HG02642 (cell line): Measurements from ENCODE around the gene TTN.

ENCODE experiments used
- ATAC-seq: cut with Tn5 transposase; IDR thresholded peaks from one replicate; pipeline ENCODE4 v1.9.1; 2021; ENCODE audit warnings: mild to moderate bottlenecking; ENCODE audit not compliant: unreplicated experiment, poor library complexity

Gene TTN

GRCh38 chr2:178807227-178808008 lies at the start of gene TTN:
Gene TTN, minus strand, starts transcription at chr2:178807423. Its CDS starts 2,781 bp downstream, at chr2:178804642.
- ATAC-seq: no peak

DNA sequence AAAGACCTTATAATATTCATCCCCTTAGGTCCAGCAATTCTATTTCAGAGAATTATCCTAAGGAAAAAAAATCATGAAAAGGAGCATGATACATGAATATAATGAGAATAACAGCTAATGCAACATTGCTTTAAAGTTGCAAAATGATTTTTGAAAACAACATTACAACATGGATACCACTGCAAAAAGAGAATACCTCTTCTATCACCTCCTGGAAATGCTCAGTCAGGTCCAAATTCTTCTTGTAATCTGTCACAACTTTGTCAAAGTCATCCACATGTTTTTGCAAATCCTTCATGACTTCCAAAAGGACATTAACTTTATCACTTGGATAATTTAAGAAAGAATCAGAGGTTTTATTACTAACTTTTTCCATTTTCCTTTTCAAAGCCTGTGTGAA lies 47.9 kb upstream of the TTN start:
- ATAC-seq: no peak

DNA sequence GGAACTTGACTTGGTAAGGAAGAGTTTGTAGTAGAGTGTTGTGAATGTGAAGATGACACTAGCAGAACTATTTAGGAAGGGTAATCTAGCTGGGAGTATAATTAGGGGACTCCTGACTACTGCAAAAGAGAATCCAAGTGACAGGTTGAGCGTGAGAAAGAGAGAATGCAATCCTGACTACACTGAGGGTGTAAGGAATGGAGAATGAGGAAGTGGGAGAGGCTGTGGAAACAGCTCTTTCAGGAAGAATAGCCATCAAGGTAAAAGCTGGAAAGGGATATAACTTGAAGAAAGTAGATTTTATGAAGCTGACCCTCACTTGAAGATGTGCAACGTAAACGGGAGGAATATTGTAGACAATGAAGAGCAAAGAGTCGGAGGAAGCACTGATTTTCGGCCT lies 41.1 kb upstream of the TTN start:
- no peak for ATAC-seq

DNA sequence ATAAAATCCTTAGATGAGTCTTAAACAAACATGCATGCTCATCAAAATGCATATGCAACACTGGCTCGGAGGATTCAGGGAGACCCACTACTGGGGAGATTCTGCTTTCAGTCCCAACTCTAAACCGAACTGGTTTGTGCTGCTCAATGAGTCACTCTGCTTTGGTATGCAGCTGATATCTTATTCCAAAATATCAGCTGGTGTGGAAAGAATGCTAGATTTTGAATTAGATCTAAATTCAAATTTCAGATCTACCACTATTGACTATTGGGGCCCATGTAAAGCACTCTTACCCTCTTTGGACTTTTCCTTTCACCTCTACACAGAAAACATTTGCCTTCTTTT lies 39.2 kb upstream of the TTN start:
- no peak for ATAC-seq

DNA sequence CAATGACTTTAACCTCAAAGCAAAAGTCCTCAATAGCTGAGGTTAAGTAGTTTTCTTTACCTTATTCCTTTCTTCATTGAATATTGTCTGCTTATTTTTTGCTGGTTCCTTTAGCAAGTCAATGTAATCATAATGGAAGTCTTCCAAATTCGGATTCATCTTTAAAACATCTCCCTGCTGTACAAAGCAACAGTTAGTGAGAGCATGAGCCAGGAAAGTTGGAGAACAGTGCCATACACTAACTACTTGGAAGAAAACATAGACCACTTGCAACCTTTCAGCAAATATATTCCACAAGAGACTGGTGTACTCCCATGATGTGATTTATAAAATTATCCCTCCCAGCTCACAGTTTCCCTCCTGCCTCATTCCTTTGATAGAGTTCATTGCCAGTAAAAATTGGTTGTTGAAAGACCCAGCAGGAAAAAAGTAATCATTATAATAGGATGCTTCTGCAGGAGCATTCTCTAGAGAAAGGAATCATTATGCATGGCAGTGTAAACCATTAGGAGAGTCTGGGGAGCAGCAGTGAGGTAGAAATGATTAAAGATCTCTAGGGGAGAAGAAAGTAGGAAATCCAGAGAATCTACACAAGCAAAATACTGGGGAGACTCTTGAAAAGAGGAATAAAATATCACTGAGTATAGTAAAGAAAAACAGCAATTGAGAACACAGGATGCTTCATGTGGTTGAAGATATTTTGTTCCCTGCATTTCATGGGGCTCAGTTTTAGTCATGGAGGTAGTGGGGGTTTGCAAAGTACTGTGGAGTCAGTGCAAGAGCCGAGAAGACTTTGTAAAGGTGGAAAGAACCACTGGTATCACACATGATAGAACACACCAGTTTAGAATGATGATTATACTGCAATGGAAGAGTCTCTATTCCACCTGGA lies 38.6 kb upstream of the TTN start:
- no peak for ATAC-seq

GRCh38 chr2:178844701-178845100 lies 37.5 kb upstream of the TTN start:
- no peak for ATAC-seq

DNA sequence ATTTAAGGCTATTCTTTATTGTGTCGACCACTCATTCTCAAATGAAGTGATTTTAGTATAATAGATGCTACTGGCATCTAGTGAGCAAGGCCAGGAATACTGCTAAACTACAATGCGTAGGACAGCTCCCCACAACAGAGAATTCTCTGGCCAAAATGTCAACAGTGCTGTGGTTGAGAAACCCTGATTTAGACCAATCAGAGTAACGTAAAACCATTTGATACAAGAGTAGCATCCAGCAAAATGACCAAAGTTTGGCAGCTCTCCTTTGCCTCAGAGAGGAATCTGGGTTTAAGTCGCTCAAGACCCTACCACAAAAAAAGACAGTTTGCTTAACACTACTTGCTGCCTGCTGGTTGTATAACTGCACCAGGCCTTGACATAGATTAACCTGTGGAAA lies 37.0 kb upstream of the TTN start:
- ATAC-seq: no peak

- no peak for ATAC-seq
These were observed 36.5 kb upstream of the TTN start for GRCh38 chr2:178843697-178844096.

- ATAC-seq: no peak
These were observed 29.6 kb upstream of the TTN start for GRCh38 chr2:178836807-178837206.

GRCh38 chr2:178834086-178834485 lies 26.9 kb upstream of the TTN start:
- no peak for ATAC-seq

- ATAC-seq: no peak
These were observed 26.2 kb upstream of the TTN start for GRCh38 chr2:178833382-178833781.

- no peak for ATAC-seq
These were observed 23.2 kb upstream of the TTN start for GRCh38 chr2:178830451-178830850.

DNA sequence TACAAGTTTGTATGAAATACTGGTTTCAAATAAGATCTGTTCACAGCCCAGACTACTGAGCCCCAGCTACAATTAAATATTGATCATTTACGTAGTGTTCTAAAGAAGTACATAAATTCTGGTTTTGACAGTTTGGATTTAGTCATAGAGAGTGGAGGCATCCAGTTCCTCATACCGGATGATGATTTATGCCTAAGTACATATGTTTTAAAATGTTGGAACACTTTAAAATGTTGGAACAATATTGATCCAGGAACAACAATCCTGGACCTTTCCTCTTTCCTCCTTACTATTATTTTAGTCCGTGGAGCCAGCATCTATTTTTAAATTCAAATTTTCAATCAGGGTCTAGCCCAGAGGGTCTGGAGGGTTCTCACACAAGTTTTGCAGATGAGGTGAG lies 22.8 kb upstream of the TTN start:
- ATAC-seq: no peak

DNA sequence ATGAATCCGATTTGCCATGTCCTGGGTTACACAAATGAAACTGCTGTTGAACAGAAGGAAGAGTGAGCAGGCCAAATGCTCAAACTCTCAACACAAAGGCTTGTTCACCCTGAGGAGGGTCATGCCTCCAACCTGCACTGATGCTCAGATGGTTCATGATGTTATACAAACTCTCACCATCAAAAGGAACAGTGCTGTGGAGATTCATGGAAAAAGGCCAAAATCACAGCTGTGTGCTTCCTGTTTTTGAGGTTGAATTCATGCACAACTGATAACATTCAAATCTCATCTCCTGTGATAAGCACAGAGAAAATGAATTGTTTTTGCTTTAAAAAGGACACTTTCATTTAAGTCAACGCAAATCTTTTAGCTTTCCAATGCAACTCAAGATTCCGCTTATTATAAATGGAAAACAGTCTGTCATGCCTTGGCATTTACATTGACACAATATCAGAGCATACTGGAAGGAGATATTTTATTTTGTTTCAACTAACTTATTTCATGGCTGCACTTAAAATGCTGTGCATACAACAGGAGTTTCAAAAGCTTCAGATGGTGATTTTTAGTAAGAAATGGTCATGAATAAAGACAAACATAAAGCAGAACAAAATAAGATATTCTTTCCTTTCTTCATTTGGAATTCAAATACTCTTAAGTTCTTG lies 22.2 kb upstream of the TTN start:
- no peak for ATAC-seq

DNA sequence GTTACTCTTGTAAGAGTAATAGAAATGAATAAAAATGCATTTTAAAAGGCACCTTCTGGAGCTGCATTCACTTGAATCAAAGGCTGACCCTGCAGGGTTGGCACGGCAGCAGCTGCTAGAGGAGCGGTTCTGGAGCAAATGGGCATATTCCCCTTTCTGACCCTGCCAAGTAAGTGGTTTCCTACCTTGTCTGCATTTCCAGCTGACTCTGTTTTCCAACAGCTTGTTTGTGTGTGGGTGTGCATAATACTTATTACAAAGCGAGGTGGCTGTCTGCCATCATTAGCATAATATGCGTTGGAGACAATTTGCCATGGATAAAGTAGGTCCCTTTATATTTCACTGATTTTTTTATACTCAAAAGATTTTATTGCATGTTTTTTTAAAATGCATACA lies 21.3 kb upstream of the TTN start:
- no peak for ATAC-seq

DNA sequence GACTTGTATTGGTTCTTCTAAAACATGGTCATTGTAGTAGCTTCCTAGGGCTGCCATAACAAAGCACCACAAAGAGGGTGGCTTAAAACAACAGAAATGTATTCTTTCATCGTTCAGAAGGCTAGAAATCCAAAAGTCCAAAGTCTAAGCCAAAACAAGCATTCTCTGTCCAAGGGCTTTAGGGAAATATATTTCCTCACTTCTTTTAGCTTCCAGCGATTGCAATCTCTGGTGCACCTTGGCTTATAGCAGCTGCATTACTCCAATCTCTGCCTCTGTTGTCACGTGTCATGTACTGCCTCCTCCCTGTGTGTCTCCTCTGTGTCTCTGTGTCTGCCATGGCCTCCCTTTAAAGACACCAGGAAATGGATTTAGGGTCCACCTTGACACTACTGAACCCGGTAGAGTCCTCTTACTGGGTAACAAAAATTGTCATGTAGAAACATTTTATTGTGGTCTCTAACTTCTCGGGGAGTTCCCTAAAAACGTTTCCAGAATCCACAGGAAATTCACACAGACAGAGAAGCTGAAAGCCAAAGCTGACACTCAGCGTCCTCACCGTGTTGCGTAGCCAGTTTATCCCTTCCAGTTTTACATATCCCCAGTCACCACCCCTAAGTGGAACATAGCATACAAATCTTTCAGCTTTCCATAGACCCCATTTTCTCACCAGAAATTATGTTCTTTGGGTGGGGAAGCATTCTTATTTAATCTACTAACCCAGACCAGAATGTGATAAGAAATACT lies 20.7 kb upstream of the TTN start:
- ATAC-seq: no peak

DNA sequence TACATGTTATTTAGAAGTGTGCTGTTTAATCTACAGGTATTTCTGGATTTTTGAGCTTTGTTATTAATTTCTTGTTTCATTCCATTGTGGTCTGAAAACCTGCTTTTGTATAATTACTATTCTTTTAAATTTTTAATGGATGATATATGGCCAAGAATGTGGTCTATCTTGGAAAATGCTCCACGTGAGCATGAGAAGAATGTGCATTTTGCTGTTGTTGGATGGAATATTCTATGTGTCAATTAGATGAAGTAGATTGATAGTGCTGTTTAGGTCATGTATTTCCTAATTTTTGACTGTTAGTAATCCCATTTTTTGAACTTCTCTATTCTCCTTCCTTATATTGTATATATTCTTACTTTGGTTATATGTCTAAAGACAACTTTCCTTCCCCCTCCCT lies 19.9 kb upstream of the TTN start:
- ATAC-seq: no peak

- ATAC-seq: no peak
These were observed 18.0 kb upstream of the TTN start for GRCh38 chr2:178825183-178825582.

GRCh38 chr2:178824181-178824580 lies 17.0 kb upstream of the TTN start:
- ATAC-seq: no peak

DNA sequence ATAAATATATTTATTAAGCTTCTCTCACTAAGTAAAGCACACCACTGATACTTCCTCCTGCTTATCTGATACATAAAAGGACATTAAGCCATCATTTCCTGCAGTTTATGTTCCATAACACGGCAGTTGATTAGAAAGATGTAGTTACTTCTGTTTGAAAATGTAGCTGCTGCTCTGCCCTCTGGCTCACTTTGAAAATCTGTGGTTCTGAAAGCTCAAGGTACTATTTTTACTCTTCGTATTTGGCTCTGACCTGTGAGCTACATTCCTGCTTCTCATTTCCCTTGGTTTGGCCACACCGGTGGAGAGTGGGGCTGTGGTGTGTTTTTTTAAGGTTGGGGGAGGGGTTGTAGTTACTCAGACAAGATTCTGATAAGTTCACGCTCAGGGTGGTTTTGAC lies 12.8 kb upstream of the TTN start:
- ATAC-seq: peak; percentile 89
